Thyroid gland (tissue), 4 donors: ENCODE data around the gene HEXD.

Source experiments
- POLR2A ChIP-seq, 2 donors: fragments of 450-650 bp; IDR thresholded peaks; one replicate each; pipeline ENCODE4 v1.6.1; 2017; ENCODE audit warnings: antibody characterized with exemption in 2 of 2, mild to moderate bottlenecking in 2 of 2, moderate library complexity in 1 of 2
- TF ChIP-seq, protein P1 (sequence below), 6 experiments: fragments of 200-600 bp in 3 of 6; fragments of 450-650 bp in 3 of 6; sonication (generic) in 3 of 6; IDR thresholded peaks; one replicate each; pipeline ENCODE4 v1.5.1; 2016 to 2019; ENCODE audit warnings: antibody characterized with exemption in 6 of 6, mild to moderate bottlenecking in 2 of 6, inconsistent platforms in 1 of 6, moderate library complexity in 1 of 6

DNA sequence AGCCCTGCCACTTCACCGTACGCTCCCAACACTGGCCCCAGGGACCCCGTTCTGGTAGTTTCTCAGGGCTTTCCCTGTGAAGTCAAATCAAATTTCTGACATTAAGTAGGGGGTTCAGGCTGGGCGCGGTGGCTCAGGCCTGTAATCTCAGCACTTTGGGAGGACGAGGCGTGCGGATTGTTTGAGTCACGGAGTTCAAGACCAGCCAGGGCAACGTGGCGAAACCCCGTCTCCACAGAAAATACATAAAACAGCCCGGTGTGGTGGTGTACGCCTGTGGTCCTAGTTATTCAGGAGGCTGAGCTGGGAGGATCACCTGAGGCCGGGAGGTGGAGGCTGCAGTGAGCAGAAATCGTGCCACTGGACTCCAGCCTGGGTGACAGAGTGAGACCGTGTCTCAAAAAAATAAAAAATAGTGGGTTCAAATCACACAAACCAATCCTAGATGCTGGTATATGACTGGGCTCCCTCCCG is 31.8 kb downstream of the HEXD start:
- TF ChIP-seq, protein P1, sequence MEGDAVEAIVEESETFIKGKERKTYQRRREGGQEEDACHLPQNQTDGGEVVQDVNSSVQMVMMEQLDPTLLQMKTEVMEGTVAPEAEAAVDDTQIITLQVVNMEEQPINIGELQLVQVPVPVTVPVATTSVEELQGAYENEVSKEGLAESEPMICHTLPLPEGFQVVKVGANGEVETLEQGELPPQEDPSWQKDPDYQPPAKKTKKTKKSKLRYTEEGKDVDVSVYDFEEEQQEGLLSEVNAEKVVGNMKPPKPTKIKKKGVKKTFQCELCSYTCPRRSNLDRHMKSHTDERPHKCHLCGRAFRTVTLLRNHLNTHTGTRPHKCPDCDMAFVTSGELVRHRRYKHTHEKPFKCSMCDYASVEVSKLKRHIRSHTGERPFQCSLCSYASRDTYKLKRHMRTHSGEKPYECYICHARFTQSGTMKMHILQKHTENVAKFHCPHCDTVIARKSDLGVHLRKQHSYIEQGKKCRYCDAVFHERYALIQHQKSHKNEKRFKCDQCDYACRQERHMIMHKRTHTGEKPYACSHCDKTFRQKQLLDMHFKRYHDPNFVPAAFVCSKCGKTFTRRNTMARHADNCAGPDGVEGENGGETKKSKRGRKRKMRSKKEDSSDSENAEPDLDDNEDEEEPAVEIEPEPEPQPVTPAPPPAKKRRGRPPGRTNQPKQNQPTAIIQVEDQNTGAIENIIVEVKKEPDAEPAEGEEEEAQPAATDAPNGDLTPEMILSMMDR (IDR thresholded peaks at IDR 0.05) = no peak
- TF ChIP-seq POLR2A (IDR thresholded peaks at IDR 0.05) = no peak
